GM12878 (cell line): ENCODE data around the gene ZBTB39. TPM values are rescaled to one million over a fixed set of nuclear protein-coding genes. Genes with fewer than 3 reads are reported as not detected.
"Not testable (repeated sequence)": the region's sequence is repeated elsewhere in the genome, so short reads cannot be mapped to it uniquely, and the experiment has no call there.

ENCODE experiments used
- ATAC-seq: fragments of 200-7000 bp; cut with Tn5 transposase; 3 replicates; pipeline ENCODE4 v1.9.1; 2020; ENCODE audit warnings: mild to moderate bottlenecking, moderate library complexity
- BruUV-seq: library from RNA; stranded (reverse); fragments of 400-500 nt; replicated peaks from 2 replicates; lab custom pipeline; 2021; lab: Mats Ljungman, UMichigan
- CTCF ChIA-PET: fragments of 300-600 bp; sonication (Branson Sonifier 250); formaldehyde crosslinking; extraction: SDS; loops from one replicate; lab custom pipeline; 2021; ENCODE audit warnings: inconsistent platforms; lab: Yijun Ruan, JAX
- POLR2A ChIA-PET: fragments of 350-600 bp; formaldehyde crosslinking; extraction: SDS; loops from one replicate; lab custom pipeline; 2021; ENCODE audit warnings: inconsistent platforms; lab: Charles Lee
- RAD21 ChIA-PET: fragments of 300-600 bp; sonication (Branson Sonifier 250); formaldehyde crosslinking; loops from one replicate; lab custom pipeline; 2023; ENCODE audit warnings: antibody characterized with exemption; ENCODE audit not compliant: unreplicated experiment; lab: Charles Lee
- SMC1A ChIA-PET: fragments of 300-600 bp; sonication (Branson Sonifier 250); formaldehyde crosslinking; loops from one replicate; lab custom pipeline; 2023; ENCODE audit not compliant: unreplicated experiment, uncharacterized antibody; lab: Charles Lee
- DNase-seq: peaks from one replicate; pipeline ENCODE4 v3.0.0-alpha.2; 2011; ENCODE audit warnings: low read depth, low spot score
- FAIRE-seq: peaks from 3 replicates; lab custom pipeline; 2011; peaks lifted over from hg19 to GRCh38; lab: Jason Lieb, UNC
- H2AFZ ChIP-seq: 2 replicates; pipeline ENCODE4 v1.6.0; 2011; ENCODE audit warnings: low read depth, low read length, control low read depth; ENCODE audit not compliant: control insufficient read depth
- H3K27ac ChIP-seq: 2 replicates; pipeline ENCODE4 v1.5.1; 2011; ENCODE audit warnings: control low read depth; ENCODE audit not compliant: control insufficient read depth, insufficient read depth
- H3K27me3 ChIP-seq, 2 experiments: replicated peaks in 1 of 2; 2 replicates each; pipeline versions ENCODE4 v1.6.0 to v1.6.1; 2011; ENCODE audit warnings: low read length in 1 of 2; ENCODE audit not compliant: control insufficient read depth in 2 of 2, insufficient read depth in 2 of 2
- H3K36me3 ChIP-seq, 2 experiments: 2 replicates each; pipeline ENCODE4 v1.5.1; 2011; ENCODE audit warnings: low read length in 1 of 2; ENCODE audit not compliant: control insufficient read depth in 2 of 2, insufficient read depth in 2 of 2
- H3K4me1 ChIP-seq: 2 replicates; pipeline ENCODE4 v1.6.1; 2011; ENCODE audit warnings: mild to moderate bottlenecking, low read length, moderate library complexity, mixed read lengths; ENCODE audit not compliant: control insufficient read depth, insufficient read depth
- H3K4me2 ChIP-seq: 2 replicates; pipeline ENCODE4 v1.6.0; 2011; ENCODE audit warnings: control low read depth; ENCODE audit not compliant: control insufficient read depth, insufficient read depth
- H3K4me3 ChIP-seq: fragments of 200-600 bp; sonication (generic); 2 replicates; pipeline ENCODE4 v1.5.1; 2016
- H3K79me2 ChIP-seq: 2 replicates; pipeline ENCODE4 v1.6.0; 2011; ENCODE audit warnings: low read length; ENCODE audit not compliant: control insufficient read depth, insufficient read depth
- H3K9ac ChIP-seq: 2 replicates; pipeline ENCODE4 v1.8.0; 2011; ENCODE audit warnings: low read length, control low read depth, mixed read lengths; ENCODE audit not compliant: control insufficient read depth, insufficient read depth
- H3K9me3 ChIP-seq: replicated peaks from 3 replicates; pipeline ENCODE4 v1.5.1; 2011; ENCODE audit warnings: mild to moderate bottlenecking, low read length; ENCODE audit not compliant: control insufficient read depth, insufficient read depth
- H4K20me1 ChIP-seq: 2 replicates; pipeline ENCODE4 v1.6.0; 2011; ENCODE audit not compliant: control insufficient read depth, insufficient read depth
- BCL11A ChIP-seq: IDR thresholded peaks from 2 replicates; pipeline ENCODE4 v1.6.1; 2011; ENCODE audit warnings: low read depth, low read length
- MLLT1 ChIP-seq: fragments of 450-650 bp; IDR thresholded peaks from 2 replicates; pipeline ENCODE4 v1.6.1; 2016; ENCODE audit warnings: mild to moderate bottlenecking
- WGBS: methylation state at CpG from one replicate; pipeline ENCODE4 v1.1.6; 2016; ENCODE audit warnings: low lambda C conversion rate; ENCODE audit not compliant: insufficient replicate concordance, insufficient coverage; ENCODE audit errors: missing lambda C conversion rate; 5-methylcytosine and 5-hydroxymethylcytosine counted together
- in situ Hi-C: fragments of 300-500 bp; cut with MboI; formaldehyde crosslinking; loops from 9 replicates; pipeline ENCODE4 v1.14.3; 2018; ENCODE audit warnings: mixed read lengths
- intact Hi-C: fragments of 100-400 bp; cut with micrococcal nuclease; formaldehyde crosslinking; loops from one replicate; pipeline ENCODE4 v1.14.2; 2022; ENCODE audit not compliant: unreplicated experiment
- polyA plus RNA-seq, 11 experiments: library from polyadenylated mRNA; depleted of rRNA in 4 of 11; unstranded in 6 of 11; stranded (reverse) in 5 of 11; fragments of >200 nt; fragmentation: Nextera tagmentation in 4 of 11; fragmentation: Illumina TruSeq in 1 of 11; extraction: Ambion mirVana in 4 of 11; extraction: Trizol in 1 of 11; gene quantifications; 1 replicate in 1 of 11; 2 replicates in 10 of 11; pipeline versions ENCODE4 v1.2.1 to v1.2.3, GENCODE V29; 2011 to 2016; ENCODE audit warnings: inconsistent platforms in 2 of 11, missing spikeins in 2 of 11, low read depth in 1 of 11
- total RNA-seq, 4 experiments: library from RNA; depleted of rRNA in 3 of 4; stranded (reverse); fragments of >200 nt in 3 of 4; fragmentation: Illumina TruSeq in 1 of 4; extraction: Trizol in 1 of 4; gene quantifications; 2 replicates each; pipeline versions ENCODE4 v1.2.1 to v1.2.3, GENCODE V29; 2013 to 2021

ZBTB39 gene
- total and polyA plus RNA-seq, 10 of the 15 experiments (the other 5 are each of a cell fraction or from before 2014, with no cell fraction given) = 0.88 to 6.8 (median 4.4) TPM

- TF ChIP-seq MLLT1 = no peak
- no peak for TF ChIP-seq BCL11A
- TF ChIP-seq, all 136 proteins: peak for 0
Measured at GRCh38 chr12:56978397-56979138, 27.8 kb downstream of the ZBTB39 start (continued).

- CTCF ChIA-PET, H4K20me1 ChIP-seq, RAD21 ChIA-PET, H2AFZ ChIP-seq, H3K4me2 ChIP-seq, ATAC-seq, FAIRE-seq, H3K9me3 ChIP-seq, BruUV-seq, H3K36me3 ChIP-seq, H3K27me3 ChIP-seq, in situ Hi-C loops, H3K4me1 ChIP-seq, H3K27ac ChIP-seq, H3K4me3 ChIP-seq, DNase-seq, intact Hi-C loops, H3K79me2 ChIP-seq, POLR2A ChIA-PET, SMC1A ChIA-PET, H3K9ac ChIP-seq: not testable (repeated sequence)
- WGBS = 21% methylated on average over 3 of the region's 4 CpGs
Measured at GRCh38 chr12:56977361-56977760, 29.0 kb downstream of the ZBTB39 start.

- RAD21 ChIA-PET, POLR2A ChIA-PET, H3K79me2 ChIP-seq, H4K20me1 ChIP-seq, H2AFZ ChIP-seq, intact Hi-C loops, H3K36me3 ChIP-seq, H3K9ac ChIP-seq, DNase-seq, H3K27ac ChIP-seq, H3K4me3 ChIP-seq, H3K4me1 ChIP-seq, FAIRE-seq, BruUV-seq, H3K4me2 ChIP-seq, ATAC-seq, CTCF ChIA-PET, H3K27me3 ChIP-seq, in situ Hi-C loops, H3K9me3 ChIP-seq, SMC1A ChIA-PET: not testable (repeated sequence)
- 53% methylated on average over 3 of the region's 3 CpGs for WGBS
Measured at GRCh38 chr12:56974224-56974623, 32.1 kb downstream of the ZBTB39 start.

GRCh38 chr12:56968910-56969309, 37.4 kb downstream of the ZBTB39 start:
- POLR2A ChIA-PET, ATAC-seq, DNase-seq, SMC1A ChIA-PET, H4K20me1 ChIP-seq, intact Hi-C loops, in situ Hi-C loops, H3K4me1 ChIP-seq, H3K79me2 ChIP-seq, H3K4me3 ChIP-seq, FAIRE-seq, H3K4me2 ChIP-seq, H3K9ac ChIP-seq, H2AFZ ChIP-seq, RAD21 ChIA-PET, H3K36me3 ChIP-seq, CTCF ChIA-PET, H3K27ac ChIP-seq, H3K27me3 ChIP-seq, H3K9me3 ChIP-seq, BruUV-seq: not testable (repeated sequence)
- 41% methylated on average over 6 of the region's 6 CpGs for WGBS
